SU-DHL-6 (cell line): ENCODE data around the gene APBB2.

Source experiments
- H2AFZ ChIP-seq: fragments of 200-600 bp; sonication (generic); 2 replicates; pipeline ENCODE4 v1.6.1; 2014; ENCODE audit warnings: low read depth, mild to moderate bottlenecking, moderate library complexity, mixed read lengths, antibody characterized with exemption, low read length; ENCODE audit not compliant: severe bottlenecking
- H3F3A ChIP-seq: fragments of 200-600 bp; shearing (Covaris generic); 2 replicates; pipeline ENCODE4 v1.6.0; 2016; ENCODE audit warnings: antibody characterized with exemption, mild to moderate bottlenecking; ENCODE audit not compliant: insufficient read depth
- H3K27ac ChIP-seq: fragments of 200-600 bp; sonication (generic); 2 replicates; pipeline ENCODE4 v1.5.1; 2016; ENCODE audit warnings: low read depth, mild to moderate bottlenecking, low read length, moderate library complexity, mixed read lengths
- H3K27me3 ChIP-seq: fragments of 200-600 bp; sonication (generic), shearing (Covaris generic); 2 replicates; pipeline ENCODE4 v1.6.0; 2014; ENCODE audit warnings: mild to moderate bottlenecking, low read length
- H3K36me3 ChIP-seq: fragments of 200-600 bp; sonication (generic); 2 replicates; pipeline ENCODE4 v1.6.1; 2014; ENCODE audit warnings: mild to moderate bottlenecking, low read length, mixed read lengths
- H3K4me2 ChIP-seq: fragments of 300-600, 200-600 bp; shearing (Covaris generic), sonication (generic); 2 replicates; pipeline ENCODE4 v1.6.0; 2014; ENCODE audit warnings: low read length, low read depth, mild to moderate bottlenecking; ENCODE audit not compliant: poor library complexity, severe bottlenecking
- H3K4me3 ChIP-seq: fragments of 200-600 bp; sonication (generic); 2 replicates; pipeline ENCODE4 v1.5.1; 2014; ENCODE audit warnings: antibody characterized with exemption, low read length, mild to moderate bottlenecking, mixed read lengths; ENCODE audit not compliant: insufficient read depth, poor library complexity, severe bottlenecking
- H3K79me2 ChIP-seq: fragments of 200-600 bp; sonication (generic); 2 replicates; pipeline ENCODE4 v1.6.1; 2014; ENCODE audit warnings: mild to moderate bottlenecking, low read length, moderate library complexity; ENCODE audit not compliant: insufficient read depth
- H3K9ac ChIP-seq: fragments of 200-600 bp; sonication (generic); 2 replicates; pipeline ENCODE4 v1.7.0; 2014; ENCODE audit warnings: mild to moderate bottlenecking, low read length
- H3K9me2 ChIP-seq: fragments of 200-600 bp; sonication (generic); replicated peaks from 2 replicates; pipeline ENCODE4 v1.6.1; 2014; ENCODE audit warnings: low read length; ENCODE audit not compliant: insufficient read depth
- H3K9me3 ChIP-seq: fragments of 200-600 bp; sonication (generic); 2 replicates; pipeline ENCODE4 v1.6.1; 2014; ENCODE audit warnings: low read length, mixed read lengths; ENCODE audit not compliant: insufficient read depth
- H4K20me1 ChIP-seq: fragments of 200-600 bp; sonication (generic); 2 replicates; pipeline ENCODE4 v1.6.1; 2014; ENCODE audit warnings: low read depth, mild to moderate bottlenecking, antibody characterized with exemption, low read length, moderate library complexity, mixed read lengths
- EZH2phosphoT487 ChIP-seq: fragments of 200-600 bp; sonication (generic), shearing (Covaris generic); conservative IDR thresholded peaks from 2 replicates; pipeline ENCODE4 v1.6.1; 2018; ENCODE audit warnings: mild to moderate bottlenecking, antibody characterized with exemption, low read length, moderate library complexity, mixed read lengths
- TF ChIP-seq, protein P1 (sequence below): fragments of 200-600 bp; sonication (generic); IDR thresholded peaks from one replicate; pipeline ENCODE4 v1.5.1; 2017; ENCODE audit warnings: antibody characterized with exemption, mild to moderate bottlenecking, low read length, moderate library complexity; ENCODE audit not compliant: insufficient read depth, poor library complexity, severe bottlenecking

The APBB2 gene

DNA sequence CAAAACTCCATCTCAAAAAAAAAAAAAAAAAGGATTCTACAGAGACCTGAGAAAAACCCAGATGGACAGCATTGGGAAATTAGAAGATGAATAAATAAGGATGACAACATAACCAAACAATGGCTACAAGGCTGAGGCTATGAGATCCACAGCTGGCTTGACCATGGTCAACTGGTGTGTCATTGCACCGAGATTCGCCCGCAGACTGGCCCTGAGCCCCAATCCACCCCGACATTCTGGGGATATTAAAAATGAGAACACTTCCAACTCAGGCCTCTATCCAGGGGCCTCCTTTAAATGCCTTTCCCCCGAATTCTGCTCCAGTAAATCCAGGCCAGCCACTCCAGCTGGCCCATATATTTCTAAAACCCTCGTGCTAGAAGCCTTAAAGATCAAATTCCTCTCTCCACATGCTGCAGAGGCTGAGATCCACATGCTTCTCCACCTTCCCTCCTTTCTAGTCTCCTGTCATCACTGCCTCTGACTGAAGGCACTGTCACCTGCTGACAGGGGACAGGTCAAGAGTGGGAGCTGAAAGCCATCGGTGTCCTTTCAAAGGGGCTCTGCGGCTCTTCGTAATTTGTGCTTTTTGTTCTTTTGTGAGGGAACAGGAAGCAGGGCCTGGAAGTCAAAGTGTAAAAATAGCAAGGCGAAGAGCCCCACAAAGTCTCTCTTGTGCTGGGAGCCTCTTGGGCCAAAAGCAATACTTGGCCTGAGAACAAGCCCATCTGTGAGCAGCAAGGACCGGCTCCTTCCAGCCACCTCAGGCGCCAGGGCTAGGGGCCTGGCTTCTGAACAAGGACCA lies 260.9 kb downstream of the APBB2 start:
- H3K27ac ChIP-seq = no peak overlapping the region
- H3K27me3 ChIP-seq = no peaks in the 10 kb centered on the region
- no peaks in the 10 kb centered on the region for H3K36me3 ChIP-seq
- no peak overlapping the region for H3K9ac ChIP-seq
- H3K9me3 ChIP-seq = no peaks in the 10 kb centered on the region
- no peak overlapping the region for H3K4me3 ChIP-seq
- no peak for TF ChIP-seq EZH2phosphoT487
- TF ChIP-seq, protein P1, sequence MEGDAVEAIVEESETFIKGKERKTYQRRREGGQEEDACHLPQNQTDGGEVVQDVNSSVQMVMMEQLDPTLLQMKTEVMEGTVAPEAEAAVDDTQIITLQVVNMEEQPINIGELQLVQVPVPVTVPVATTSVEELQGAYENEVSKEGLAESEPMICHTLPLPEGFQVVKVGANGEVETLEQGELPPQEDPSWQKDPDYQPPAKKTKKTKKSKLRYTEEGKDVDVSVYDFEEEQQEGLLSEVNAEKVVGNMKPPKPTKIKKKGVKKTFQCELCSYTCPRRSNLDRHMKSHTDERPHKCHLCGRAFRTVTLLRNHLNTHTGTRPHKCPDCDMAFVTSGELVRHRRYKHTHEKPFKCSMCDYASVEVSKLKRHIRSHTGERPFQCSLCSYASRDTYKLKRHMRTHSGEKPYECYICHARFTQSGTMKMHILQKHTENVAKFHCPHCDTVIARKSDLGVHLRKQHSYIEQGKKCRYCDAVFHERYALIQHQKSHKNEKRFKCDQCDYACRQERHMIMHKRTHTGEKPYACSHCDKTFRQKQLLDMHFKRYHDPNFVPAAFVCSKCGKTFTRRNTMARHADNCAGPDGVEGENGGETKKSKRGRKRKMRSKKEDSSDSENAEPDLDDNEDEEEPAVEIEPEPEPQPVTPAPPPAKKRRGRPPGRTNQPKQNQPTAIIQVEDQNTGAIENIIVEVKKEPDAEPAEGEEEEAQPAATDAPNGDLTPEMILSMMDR = no peak
- H4K20me1 ChIP-seq = no peaks in the 10 kb centered on the region
- H3K9me2 ChIP-seq = no peaks in the 10 kb centered on the region
- H3K4me2 ChIP-seq = no peak overlapping the region
- H2AFZ ChIP-seq = no peak overlapping the region
- no peaks in the 10 kb centered on the region for H3F3A ChIP-seq
- no peaks in the 10 kb centered on the region for H3K79me2 ChIP-seq

DNA sequence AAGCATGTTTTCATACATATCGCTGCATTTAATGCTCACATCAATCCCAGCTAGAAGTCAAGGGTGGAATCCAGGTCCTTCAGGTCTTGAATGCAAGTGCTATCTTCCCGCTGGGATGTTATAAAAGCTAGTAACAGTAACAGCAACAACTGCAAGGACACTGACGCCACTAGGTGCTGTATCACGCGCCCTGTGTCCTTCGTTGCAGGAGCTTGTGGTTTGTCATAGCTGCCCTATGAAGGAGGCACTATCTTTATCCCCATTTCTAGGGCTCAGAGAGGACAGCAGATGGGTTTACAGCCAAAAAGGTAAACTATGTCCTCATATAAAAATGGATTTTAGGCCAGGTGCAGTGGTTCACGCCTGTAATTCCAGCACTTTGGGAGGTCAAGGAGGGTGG lies 261.7 kb downstream of the APBB2 start:
- Histone ChIP-seq H3K79me2 (no peaks in the 10 kb centered on the region), H4K20me1 (no peaks in the 10 kb centered on the region), H3K4me2 (no peak overlapping the region), H3K4me3 (no peak overlapping the region), H3K36me3 (no peaks in the 10 kb centered on the region), H3K9me3 (no peaks in the 10 kb centered on the region), H3F3A (no peaks in the 10 kb centered on the region), H2AFZ (no peak overlapping the region), H3K9me2 (no peaks in the 10 kb centered on the region), H3K9ac (no peak overlapping the region), H3K27ac (no peak overlapping the region), H3K27me3 (no peaks in the 10 kb centered on the region)
- TF ChIP-seq EZH2phosphoT487 = no peak
- TF ChIP-seq, protein P1 = no peak

DNA sequence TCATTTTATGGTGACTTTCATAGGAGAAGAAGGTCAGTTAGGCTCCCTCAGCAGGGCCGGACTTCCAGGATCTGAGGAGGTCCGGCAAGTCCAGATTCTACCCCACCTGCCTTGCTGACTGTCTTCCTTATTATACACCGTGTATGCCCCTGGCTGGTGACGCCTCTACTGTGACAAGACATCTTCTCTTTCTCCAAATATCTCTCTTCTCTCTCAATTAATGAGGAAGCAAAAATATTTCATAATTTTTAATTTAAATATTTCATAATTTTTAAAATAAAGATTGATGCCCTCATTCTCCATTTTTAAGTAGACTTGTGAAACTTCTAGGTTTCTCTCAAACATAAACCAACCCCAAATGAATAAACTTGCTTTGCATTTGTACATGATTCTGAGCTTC lies 262.1 kb downstream of the APBB2 start:
- no peaks in the 10 kb centered on the region for H3F3A ChIP-seq
- TF ChIP-seq, protein P1 = no peak
- TF ChIP-seq EZH2phosphoT487 = no peak
- no peak overlapping the region for H3K27ac ChIP-seq
- H3K36me3 ChIP-seq = no peaks in the 10 kb centered on the region
- no peak overlapping the region for H3K4me3 ChIP-seq
- no peak overlapping the region for H2AFZ ChIP-seq
- no peaks in the 10 kb centered on the region for H3K79me2 ChIP-seq
- no peak overlapping the region for H3K9ac ChIP-seq
- no peaks in the 10 kb centered on the region for H3K27me3 ChIP-seq
- H3K9me2 ChIP-seq = no peaks in the 10 kb centered on the region
- H3K4me2 ChIP-seq = no peak overlapping the region
- no peaks in the 10 kb centered on the region for H3K9me3 ChIP-seq
- no peaks in the 10 kb centered on the region for H4K20me1 ChIP-seq
